ENCODE data around the gene MAGOH.
A peak's percentile ranks its signal among the peaks of the same experiment; 100 is the strongest.

MAGOH gene

GRCh38 chr1:53246261-53247134, 8.2 kb upstream of the MAGOH start:
- Histone ChIP-seq H3K27ac (ENCODE audit: low read depth, low read length) (no peak overlapping the region), H3K27me3 (ENCODE audit: control insufficient read depth, insufficient read depth, low read length) (no peaks in the 10 kb centered on the region), H3K4me3 (ENCODE audit: low read length) (no peak overlapping the region), H3K36me3 (ENCODE audit: control insufficient read depth, insufficient read depth, low read length) (no peaks in the 10 kb centered on the region), H3K9ac (ENCODE audit: low read length) (no peak overlapping the region), H3K4me1 (ENCODE audit: control insufficient read depth, insufficient read depth, low read length) (no peaks in the 10 kb centered on the region)

DNA sequence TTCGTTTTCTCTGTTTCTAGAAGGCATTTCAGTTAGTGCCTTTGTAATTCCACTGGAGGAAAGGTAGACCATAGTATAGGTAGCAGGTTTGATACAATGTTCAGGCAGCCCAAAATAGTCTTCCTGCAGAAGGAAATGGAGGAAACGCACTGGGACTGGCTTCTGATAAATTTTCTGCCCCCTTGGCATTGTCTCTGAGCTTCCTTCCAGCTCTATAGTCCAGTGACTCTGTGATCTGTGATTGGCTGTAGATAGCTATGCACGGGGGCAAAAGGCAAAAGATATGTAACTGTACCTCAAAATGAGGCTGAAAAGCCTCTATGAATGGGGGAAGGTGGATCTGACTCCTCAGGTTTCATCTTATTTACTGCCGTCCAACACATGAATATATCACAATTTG, 5.8 kb upstream of the MAGOH start:
- no peaks in the 10 kb centered on the region for H3K4me1 ChIP-seq (ENCODE audit: control insufficient read depth, insufficient read depth, low read length)
- no peak overlapping the region for H3K9ac ChIP-seq (ENCODE audit: low read length)
- H3K36me3 ChIP-seq (ENCODE audit: control insufficient read depth, insufficient read depth, low read length): no peaks in the 10 kb centered on the region
- no peaks in the 10 kb centered on the region for H3K27me3 ChIP-seq (ENCODE audit: control insufficient read depth, insufficient read depth, low read length)
- H3K27ac ChIP-seq (ENCODE audit: low read depth, low read length): no peak overlapping the region
- no peak overlapping the region for H3K4me3 ChIP-seq (ENCODE audit: low read length)

DNA sequence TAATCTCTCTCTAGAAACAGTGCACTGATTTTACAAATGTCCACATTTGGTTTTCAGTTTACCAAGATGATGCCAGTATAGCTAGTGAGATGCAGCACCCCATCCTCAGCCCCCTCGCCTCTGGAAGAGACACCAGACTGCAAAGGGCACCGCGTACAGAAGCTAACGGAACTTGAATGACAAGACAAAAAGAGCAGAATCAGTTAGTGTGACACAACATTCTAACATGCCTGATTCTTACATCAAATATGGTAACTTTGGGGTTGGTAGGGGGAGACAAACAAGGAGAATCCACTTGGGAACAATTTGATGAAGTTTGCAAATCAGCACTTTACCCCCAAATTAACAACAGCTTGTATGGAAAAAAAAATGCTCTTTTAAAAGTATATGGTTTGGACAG, 4.1 kb upstream of the MAGOH start:
- no peak overlapping the region for H3K4me3 ChIP-seq (ENCODE audit: low read length)
- no peak overlapping the region for H3K9ac ChIP-seq (ENCODE audit: low read length)
- no peak overlapping the region for H3K27ac ChIP-seq (ENCODE audit: low read depth, low read length)
- peaks cover 3% of the 10 kb centered on the region for H3K4me1 ChIP-seq (ENCODE audit: control insufficient read depth, insufficient read depth, low read length)
- H3K27me3 ChIP-seq (ENCODE audit: control insufficient read depth, insufficient read depth, low read length): no peaks in the 10 kb centered on the region
- H3K36me3 ChIP-seq (ENCODE audit: control insufficient read depth, insufficient read depth, low read length): no peaks in the 10 kb centered on the region

- no peaks in the 10 kb centered on the region for H3K36me3 ChIP-seq (ENCODE audit: control insufficient read depth, insufficient read depth, low read length)
- no peak overlapping the region for H3K9ac ChIP-seq (ENCODE audit: low read length)
- no peaks in the 10 kb centered on the region for H3K27me3 ChIP-seq (ENCODE audit: control insufficient read depth, insufficient read depth, low read length)
- H3K4me1 ChIP-seq (ENCODE audit: control insufficient read depth, insufficient read depth, low read length): peaks cover 5% of the 10 kb centered on the region
- H3K27ac ChIP-seq (ENCODE audit: low read depth, low read length): no peak overlapping the region
- no peak overlapping the region for H3K4me3 ChIP-seq (ENCODE audit: low read length)
These were observed 3.5 kb upstream of the MAGOH start for GRCh38 chr1:53241828-53242227.

- Histone ChIP-seq H3K27ac (ENCODE audit: low read depth, low read length) (peak overlapping the region; percentile 51), H3K27me3 (ENCODE audit: control insufficient read depth, insufficient read depth, low read length) (no peaks in the 10 kb centered on the region), H3K4me3 (ENCODE audit: low read length) (peak overlapping the region; percentile 92), H3K36me3 (ENCODE audit: control insufficient read depth, insufficient read depth, low read length) (peaks cover 8% of the 10 kb centered on the region), H3K9ac (ENCODE audit: low read length) (peak overlapping the region; percentile 90), H3K4me1 (ENCODE audit: control insufficient read depth, insufficient read depth, low read length) (peaks cover 9% of the 10 kb centered on the region)
These were observed 680 bp downstream of the MAGOH start for GRCh38 chr1:53237638-53238037.

- Histone ChIP-seq H3K27ac (ENCODE audit: low read depth, low read length) (peak overlapping the region; percentile 99), H3K4me3 (ENCODE audit: low read length) (peak overlapping the region; percentile 96), H3K36me3 (ENCODE audit: control insufficient read depth, insufficient read depth, low read length) (peaks cover 7% of the 10 kb centered on the region), H3K4me1 (ENCODE audit: control insufficient read depth, insufficient read depth, low read length) (peaks cover 9% of the 10 kb centered on the region), H3K9ac (ENCODE audit: low read length) (peak overlapping the region; percentile 94), H3K27me3 (ENCODE audit: control insufficient read depth, insufficient read depth, low read length) (no peaks in the 10 kb centered on the region)
These were observed 17.4 kb downstream of the MAGOH start for GRCh38 chr1:53220962-53221286.

GRCh38 chr1:53220171-53220961, 18.0 kb downstream of the MAGOH start, which contains the start of gene CZIB:
CZIB (minus strand) TSS chr1:53220634; CDS start chr1:53220575, 59 bp downstream.
- Histone ChIP-seq H3K36me3 (ENCODE audit: control insufficient read depth, insufficient read depth, low read length) (peaks cover 7% of the 10 kb centered on the region), H3K9ac (ENCODE audit: low read length) (peak within 1 kb of the TSS; percentile 95), H3K4me1 (ENCODE audit: control insufficient read depth, insufficient read depth, low read length) (peaks cover 9% of the 10 kb centered on the region), H3K27ac (ENCODE audit: low read depth, low read length) (peak within 1 kb of the TSS; percentile 99), H3K27me3 (ENCODE audit: control insufficient read depth, insufficient read depth, low read length) (no peaks in the 10 kb centered on the region), H3K4me3 (ENCODE audit: low read length) (peak within 1 kb of the TSS; percentile 96)

GRCh38 chr1:53219711-53220110, 18.6 kb downstream of the MAGOH start:
- Histone ChIP-seq H3K27me3 (ENCODE audit: control insufficient read depth, insufficient read depth, low read length) (no peaks in the 10 kb centered on the region), H3K27ac (ENCODE audit: low read depth, low read length) (peak overlapping the region; percentile 99), H3K4me1 (ENCODE audit: control insufficient read depth, insufficient read depth, low read length) (peaks cover 9% of the 10 kb centered on the region), H3K4me3 (ENCODE audit: low read length) (peak overlapping the region; percentile 96), H3K9ac (ENCODE audit: low read length) (no peak overlapping the region), H3K36me3 (ENCODE audit: control insufficient read depth, insufficient read depth, low read length) (peaks cover 7% of the 10 kb centered on the region)

GRCh38 chr1:53218201-53218600, 20.1 kb downstream of the MAGOH start:
- peaks cover 9% of the 10 kb centered on the region for H3K4me1 ChIP-seq (ENCODE audit: control insufficient read depth, insufficient read depth, low read length)
- H3K27me3 ChIP-seq (ENCODE audit: control insufficient read depth, insufficient read depth, low read length): no peaks in the 10 kb centered on the region
- H3K4me3 ChIP-seq (ENCODE audit: low read length): no peak overlapping the region
- H3K9ac ChIP-seq (ENCODE audit: low read length): no peak overlapping the region
- H3K36me3 ChIP-seq (ENCODE audit: control insufficient read depth, insufficient read depth, low read length): peaks cover 17% of the 10 kb centered on the region
- H3K27ac ChIP-seq (ENCODE audit: low read depth, low read length): no peak overlapping the region

DNA sequence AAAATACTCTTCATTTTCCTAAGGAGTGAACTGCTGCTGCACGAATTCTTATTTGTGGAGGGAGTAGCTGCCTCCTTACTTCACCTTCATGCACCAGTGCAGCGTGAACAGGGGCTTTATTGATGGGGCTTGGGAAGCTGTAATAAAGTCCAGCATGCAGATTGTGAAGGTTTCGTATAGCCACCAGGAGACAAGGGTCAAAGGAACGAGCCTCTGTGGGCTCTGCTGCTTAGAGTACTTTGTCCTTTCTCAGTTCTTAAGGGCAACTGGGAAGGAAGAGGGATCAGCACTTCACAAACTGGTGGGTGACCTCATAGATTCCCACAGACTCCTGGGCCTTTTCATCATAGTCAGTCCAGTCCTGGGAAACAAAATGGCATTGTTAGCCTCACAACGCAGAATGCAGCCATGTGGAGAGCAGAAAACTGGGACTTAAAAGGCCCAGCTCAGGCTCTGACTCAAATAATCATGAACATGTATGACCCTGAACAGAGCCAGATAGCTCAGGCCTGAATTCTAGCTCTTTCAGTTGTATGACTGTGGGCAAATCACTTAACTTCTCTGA, 23.9 kb downstream of the MAGOH start:
- peaks cover 33% of the 10 kb centered on the region for H3K36me3 ChIP-seq (ENCODE audit: control insufficient read depth, insufficient read depth, low read length)
- no peak overlapping the region for H3K27ac ChIP-seq (ENCODE audit: low read depth, low read length)

DNA sequence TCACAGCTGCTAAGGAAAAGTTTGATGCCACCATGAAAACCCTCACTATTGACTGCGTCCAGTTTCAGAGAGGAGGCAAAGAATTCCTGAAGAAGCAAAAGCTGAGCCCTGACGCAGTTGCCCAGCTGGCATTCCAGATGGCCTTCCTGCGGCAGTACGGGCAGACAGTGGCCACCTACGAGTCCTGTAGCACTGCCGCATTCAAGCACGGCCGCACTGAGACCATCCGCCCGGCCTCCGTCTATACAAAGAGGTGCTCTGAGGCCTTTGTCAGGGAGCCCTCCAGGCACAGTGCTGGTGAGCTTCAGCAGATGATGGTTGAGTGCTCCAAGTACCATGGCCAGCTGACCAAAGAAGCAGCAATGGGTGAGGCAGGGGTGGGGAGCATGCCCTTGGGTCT, 27.4 kb downstream of the MAGOH start:
- Histone ChIP-seq H3K36me3 (ENCODE audit: control insufficient read depth, insufficient read depth, low read length) (peaks cover 32% of the 10 kb centered on the region), H3K4me1 (ENCODE audit: control insufficient read depth, insufficient read depth, low read length) (no peaks in the 10 kb centered on the region), H3K9ac (ENCODE audit: low read length) (no peak overlapping the region), H3K27ac (ENCODE audit: low read depth, low read length) (no peak overlapping the region), H3K4me3 (ENCODE audit: low read length) (no peak overlapping the region), H3K27me3 (ENCODE audit: control insufficient read depth, insufficient read depth, low read length) (no peaks in the 10 kb centered on the region)

More for the DNA sequence above, 23.9 kb downstream of the MAGOH start:
- Histone ChIP-seq H3K4me1 (ENCODE audit: control insufficient read depth, insufficient read depth, low read length) (peaks cover 3% of the 10 kb centered on the region), H3K9ac (ENCODE audit: low read length) (no peak overlapping the region), H3K27me3 (ENCODE audit: control insufficient read depth, insufficient read depth, low read length) (no peaks in the 10 kb centered on the region), H3K4me3 (ENCODE audit: low read length) (no peak overlapping the region)

- H3K27ac ChIP-seq (ENCODE audit: low read depth, low read length): no peak overlapping the region
- no peak overlapping the region for H3K4me3 ChIP-seq (ENCODE audit: low read length)
- H3K27me3 ChIP-seq (ENCODE audit: control insufficient read depth, insufficient read depth, low read length): no peaks in the 10 kb centered on the region
- H3K36me3 ChIP-seq (ENCODE audit: control insufficient read depth, insufficient read depth, low read length): peaks cover 32% of the 10 kb centered on the region
- H3K9ac ChIP-seq (ENCODE audit: low read length): no peak overlapping the region
- H3K4me1 ChIP-seq (ENCODE audit: control insufficient read depth, insufficient read depth, low read length): no peaks in the 10 kb centered on the region
These were observed 28.0 kb downstream of the MAGOH start for GRCh38 chr1:53210352-53210751.

Data from rectal smooth muscle tissue (tissue), 1 donor.